GM12874 (cell line): ENCODE data around the gene PPARG.

Experiments
- CTCF ChIP-seq: IDR thresholded peaks from 2 replicates; pipeline ENCODE4 v1.5.1; 2011; ENCODE audit warnings: low read depth, mild to moderate bottlenecking, control low read depth, low read length, moderate library complexity; ENCODE audit not compliant: insufficient read depth

Gene PPARG

GRCh38 chr3:12288182-12289129 is at the start of gene PPARG:
PPARG (plus strand) TSS chr3:12289070; CDS start chr3:12379712, 90,642 bp downstream.
- TF ChIP-seq CTCF: no peak

GRCh38 chr3:12239301-12239700 is 49.6 kb upstream of the PPARG start:
- no peak for TF ChIP-seq CTCF

- TF ChIP-seq CTCF: no peak
These were observed 46.1 kb upstream of the PPARG start for GRCh38 chr3:12242772-12243171.

- TF ChIP-seq CTCF: no peak
These were observed 42.2 kb upstream of the PPARG start for GRCh38 chr3:12246497-12247163.

GRCh38 chr3:12247411-12247810 is 41.5 kb upstream of the PPARG start:
- no peak for TF ChIP-seq CTCF

- TF ChIP-seq CTCF: no peak
These were observed 39.4 kb upstream of the PPARG start for GRCh38 chr3:12249519-12249918.

- no peak for TF ChIP-seq CTCF
These were observed 36.0 kb upstream of the PPARG start for GRCh38 chr3:12252889-12253288.
